GM18907 (cell line): ENCODE results near the gene PEDS1.
"Not testable (repeated sequence)": the region's sequence is repeated elsewhere in the genome, so short reads cannot be mapped to it uniquely, and the experiment has no call there.

Experiments
- ATAC-seq: cut with Tn5 transposase; IDR thresholded peaks from one replicate; pipeline ENCODE4 v1.9.1; 2021; ENCODE audit warnings: mild to moderate bottlenecking, moderate library complexity; ENCODE audit not compliant: unreplicated experiment

PEDS1 gene

GRCh38 chr20:50163570-50164317 is 10.2 kb upstream of the PEDS1 start:
- ATAC-seq, result no peak

GRCh38 chr20:50161494-50161893 is 8.0 kb upstream of the PEDS1 start:
- not testable (repeated sequence) for ATAC-seq

GRCh38 chr20:50153153-50153499 is 397 bp downstream of the PEDS1 start:
- ATAC-seq, result no peak

- ATAC-seq, result no peak
These were observed 950 bp downstream of the PEDS1 start for GRCh38 chr20:50152394-50153152.

GRCh38 chr20:50151034-50151743 is 2.3 kb downstream of the PEDS1 start:
- ATAC-seq, result no peak

- ATAC-seq, result no peak
These were observed 3.9 kb downstream of the PEDS1 start for GRCh38 chr20:50149481-50150254.

- peak; percentile 57 for ATAC-seq
These were observed 6.5 kb downstream of the PEDS1 start for GRCh38 chr20:50146732-50147662.

GRCh38 chr20:50146214-50146613 is 7.3 kb downstream of the PEDS1 start:
- ATAC-seq, result no peak

GRCh38 chr20:50145566-50145965 is 8.0 kb downstream of the PEDS1 start:
- no peak for ATAC-seq

GRCh38 chr20:50144362-50144761 is 9.2 kb downstream of the PEDS1 start:
- no peak for ATAC-seq

- ATAC-seq, result no peak
These were observed 10.7 kb downstream of the PEDS1 start for GRCh38 chr20:50142812-50143211.

GRCh38 chr20:50141811-50142561 is 11.5 kb downstream of the PEDS1 start:
- ATAC-seq, result no peak

GRCh38 chr20:50141018-50141675 is 12.4 kb downstream of the PEDS1 start:
- no peak for ATAC-seq

- ATAC-seq, result no peak
These were observed 13.1 kb downstream of the PEDS1 start for GRCh38 chr20:50140339-50140859.

- ATAC-seq, result no peak
These were observed 14.8 kb downstream of the PEDS1 start for GRCh38 chr20:50138479-50139393.

- no peak for ATAC-seq
These were observed 15.4 kb downstream of the PEDS1 start for GRCh38 chr20:50138120-50138478.

GRCh38 chr20:50137702-50138101 is 15.8 kb downstream of the PEDS1 start:
- not testable (repeated sequence) for ATAC-seq
